GM23248 (cell line): Measurements from ENCODE around the gene MTMR1. TPM values are rescaled to one million over a fixed set of nuclear protein-coding genes. Genes with fewer than 3 reads are reported as not detected.

Experiments used
- DNase-seq: peaks from one replicate; pipeline ENCODE4 v3.0.0-alpha.2; 2015
- H2AFZ ChIP-seq: fragments of 200-600 bp; sonication (generic); 2 replicates; pipeline ENCODE4 v1.6.1; 2016; ENCODE audit warnings: antibody characterized with exemption
- H3F3A ChIP-seq: fragments of 200-600 bp; sonication (generic); 2 replicates; pipeline ENCODE4 v1.6.1; 2016; ENCODE audit warnings: mild to moderate bottlenecking, antibody characterized with exemption, mixed run types; ENCODE audit not compliant: insufficient read depth
- H3K27ac ChIP-seq: fragments of 200-600 bp; sonication (generic); 2 replicates; pipeline ENCODE4 v1.5.1; 2016; ENCODE audit warnings: mild to moderate bottlenecking
- H3K27me3 ChIP-seq: fragments of 200-600 bp; sonication (generic); replicated peaks from 2 replicates; pipeline ENCODE4 v1.6.1; 2016; ENCODE audit warnings: mild to moderate bottlenecking; ENCODE audit not compliant: insufficient read depth
- H3K36me3 ChIP-seq: fragments of 200-600 bp; sonication (generic); 2 replicates; pipeline ENCODE4 v1.6.1; 2016; ENCODE audit warnings: low read depth, mild to moderate bottlenecking
- H3K4me1 ChIP-seq: fragments of 200-600 bp; sonication (generic); 2 replicates; pipeline ENCODE4 v1.6.1; 2016; ENCODE audit warnings: mild to moderate bottlenecking; ENCODE audit not compliant: insufficient read depth
- H3K4me2 ChIP-seq: fragments of 200-600 bp; sonication (generic); one replicate; pipeline ENCODE4 v1.6.1; 2016; ENCODE audit warnings: mild to moderate bottlenecking; ENCODE audit not compliant: unreplicated experiment
- H3K4me3 ChIP-seq: fragments of 200-600 bp; sonication (generic); 2 replicates; pipeline ENCODE4 v1.5.1; 2016; ENCODE audit warnings: mild to moderate bottlenecking
- H3K79me2 ChIP-seq: fragments of 200-600 bp; sonication (generic); 2 replicates; pipeline ENCODE4 v1.6.1; 2016; ENCODE audit warnings: mild to moderate bottlenecking; ENCODE audit not compliant: insufficient read depth
- H3K9ac ChIP-seq: fragments of 200-600 bp; sonication (generic); 2 replicates; pipeline ENCODE4 v1.6.1; 2016; ENCODE audit warnings: mild to moderate bottlenecking
- H3K9me2 ChIP-seq: fragments of 200-600 bp; sonication (generic); 2 replicates; pipeline ENCODE4 v1.6.1; 2016; ENCODE audit warnings: mixed run types, mild to moderate bottlenecking, moderate library complexity; ENCODE audit not compliant: insufficient read depth
- H3K9me3 ChIP-seq: fragments of 200-600 bp; sonication (generic); one replicate; pipeline ENCODE4 v1.6.1; 2017; ENCODE audit warnings: low read depth
- H4K20me1 ChIP-seq: fragments of 200-600 bp; sonication (generic); 2 replicates; pipeline ENCODE4 v1.6.0; 2016; ENCODE audit not compliant: insufficient read depth
- EZH2 ChIP-seq: fragments of 200-600 bp; sonication (generic); IDR thresholded peaks from 2 replicates; pipeline ENCODE4 v1.6.1; 2018; ENCODE audit warnings: antibody characterized with exemption, mild to moderate bottlenecking; ENCODE audit not compliant: insufficient read depth, poor library complexity, severe bottlenecking
- EZH2phosphoT487 ChIP-seq: fragments of 200-600 bp; sonication (generic); IDR thresholded peaks from 2 replicates; pipeline ENCODE4 v1.6.1; 2018; ENCODE audit warnings: antibody characterized with exemption, moderate library complexity, mild to moderate bottlenecking, low read depth; ENCODE audit not compliant: insufficient read depth
- WGBS, 2 experiments: methylation state at CpG; one replicate each; pipeline ENCODE4 v1.1.6; 2015 to 2017; ENCODE audit warnings: low lambda C conversion rate in 2 of 2, low coverage in 1 of 2; ENCODE audit errors: missing lambda C conversion rate in 2 of 2; 5-methylcytosine and 5-hydroxymethylcytosine counted together
- in situ Hi-C: fragments of 300-500 bp; cut with MboI; formaldehyde crosslinking; loops from 2 replicates; pipeline ENCODE4 v1.15.0; 2020
- polyA plus RNA-seq: library from polyadenylated mRNA; unstranded; fragments of >200 nt; fragmentation: Nextera tagmentation; extraction: Ambion mirVana; gene quantifications from 2 replicates; pipeline ENCODE4 v1.2.1, GENCODE V29; 2016
- total RNA-seq: library from RNA; depleted of rRNA; stranded (reverse); fragments of >200 nt; shearing (Covaris generic); gene quantifications from 2 replicates; pipeline ENCODE4 v1.2.3, GENCODE V29; 2014

Gene MTMR1
- total and polyA plus RNA-seq, 2 experiments from 2014 or later: 2.7 to 12.8 TPM

DNA sequence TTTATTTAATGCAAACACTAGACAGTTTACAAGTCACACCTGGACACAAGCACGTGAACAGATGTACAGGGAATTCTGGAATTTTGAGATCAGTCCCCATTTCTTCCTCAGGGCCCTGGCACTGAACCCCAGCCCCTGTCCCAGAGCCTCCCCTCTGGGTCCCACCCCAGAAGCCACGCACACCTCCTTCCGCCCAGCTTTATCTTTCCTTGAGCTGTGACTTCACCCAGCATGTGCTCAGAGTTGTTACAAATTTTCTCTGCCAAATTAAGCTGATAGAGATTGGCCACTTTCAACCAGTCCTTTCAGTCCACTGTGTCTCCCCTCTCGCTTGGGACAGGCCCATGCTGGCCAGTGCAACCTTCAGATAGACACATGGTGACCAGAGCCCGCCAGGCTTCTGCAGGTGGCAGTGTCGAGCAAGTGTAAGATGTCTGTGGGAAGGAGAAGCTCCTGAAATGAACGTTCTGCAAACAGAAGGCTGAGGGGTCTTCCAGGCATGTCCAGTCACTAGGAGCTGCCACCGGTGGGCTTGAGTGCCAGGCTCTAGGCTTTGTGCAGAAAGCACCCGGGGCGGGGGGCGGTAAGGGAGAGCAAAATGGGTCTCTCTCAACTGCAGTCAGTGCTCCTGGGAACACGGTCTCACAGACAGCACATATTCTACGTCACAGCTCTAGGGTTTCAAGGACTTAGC, 73.3 kb downstream of the MTMR1 start:
- Histone ChIP-seq H3K4me1 (peaks cover 6% of the 10 kb centered on the region), H3K79me2 (no peaks in the 10 kb centered on the region), H3K4me3 (no peak overlapping the region), H4K20me1 (no peaks in the 10 kb centered on the region), H3F3A (no peaks in the 10 kb centered on the region), H3K27ac (no peak overlapping the region), H3K27me3 (no peaks in the 10 kb centered on the region), H3K9me3 (no peaks in the 10 kb centered on the region), H3K9me2 (no peaks in the 10 kb centered on the region), H3K36me3 (no peaks in the 10 kb centered on the region), H3K9ac (no peak overlapping the region), H3K4me2 (no peak overlapping the region), H2AFZ (no peak overlapping the region)
- DNase-seq: no peak
- 88 to 90% methylated on average over 9 to 13 of the region's 13 CpGs for WGBS, 2 experiments
- TF ChIP-seq EZH2 (no peak), EZH2phosphoT487 (no peak)
- in situ Hi-C loops: no loop called here

- Histone ChIP-seq H3K27me3 (no peaks in the 10 kb centered on the region), H3K4me2 (no peak overlapping the region), H2AFZ (no peak overlapping the region), H3K9me2 (no peaks in the 10 kb centered on the region), H3K9ac (no peak overlapping the region), H3F3A (no peaks in the 10 kb centered on the region), H3K4me1 (peaks cover 6% of the 10 kb centered on the region), H3K36me3 (no peaks in the 10 kb centered on the region), H3K4me3 (no peak overlapping the region), H3K27ac (no peak overlapping the region), H3K9me3 (no peaks in the 10 kb centered on the region), H4K20me1 (no peaks in the 10 kb centered on the region), H3K79me2 (no peaks in the 10 kb centered on the region)
- WGBS, 2 experiments: 52 to 60% methylated on average over 8 of the region's 9 CpGs
- peak; percentile 31 for DNase-seq
- TF ChIP-seq EZH2 (no peak), EZH2phosphoT487 (no peak)
- in situ Hi-C loops: no loop called here
Observed at GRCh38 chrX:150767045-150767395, 73.8 kb downstream of the MTMR1 start.

DNA sequence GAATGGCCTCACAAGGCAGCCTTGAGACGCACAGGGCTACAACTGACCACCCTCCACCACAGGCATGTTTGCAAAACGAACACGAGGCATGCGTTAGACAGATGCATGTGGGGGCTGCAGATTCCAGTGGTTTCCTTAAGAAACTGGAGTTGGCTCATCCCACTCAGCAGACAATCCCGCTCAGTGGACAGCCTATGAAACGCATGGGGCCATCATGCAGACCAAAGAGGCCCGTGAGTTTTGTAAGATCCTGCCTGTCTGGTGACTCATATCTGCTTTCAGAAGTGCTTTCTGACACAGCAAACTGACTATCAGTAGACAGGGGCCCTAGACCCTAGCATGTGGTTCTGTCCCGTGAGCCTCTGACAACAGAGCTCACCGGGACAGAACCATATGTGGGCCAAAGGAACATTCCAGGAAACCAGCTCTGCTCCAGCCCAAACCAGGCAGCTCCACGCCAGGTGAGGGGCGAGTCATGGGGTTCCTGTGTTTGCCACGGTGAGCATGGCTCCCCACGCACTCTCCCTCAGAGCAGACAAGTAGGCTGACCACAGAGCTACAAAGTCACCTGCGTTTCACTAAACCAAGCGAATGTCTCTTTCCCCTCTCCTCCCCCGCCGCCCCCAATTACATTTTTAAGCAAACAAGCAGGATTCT, 74.4 kb downstream of the MTMR1 start:
- Histone ChIP-seq H2AFZ (no peak overlapping the region), H3K79me2 (no peaks in the 10 kb centered on the region), H3F3A (no peaks in the 10 kb centered on the region), H3K9me2 (no peaks in the 10 kb centered on the region), H3K4me3 (no peak overlapping the region), H3K4me1 (peaks cover 6% of the 10 kb centered on the region), H3K4me2 (no peak overlapping the region), H3K9me3 (no peaks in the 10 kb centered on the region), H3K27ac (0 out of 2 replicates have a peak overlapping the region, but pooled peaks have one; percentile 8), H3K9ac (no peak overlapping the region), H4K20me1 (no peaks in the 10 kb centered on the region), H3K36me3 (no peaks in the 10 kb centered on the region), H3K27me3 (no peaks in the 10 kb centered on the region)
- in situ Hi-C loops: no loop called here
- peak; percentile 71 for DNase-seq
- 69 to 79% methylated on average over 9 to 14 of the region's 17 CpGs for WGBS, 2 experiments
- TF ChIP-seq EZH2phosphoT487 (no peak), EZH2 (no peak)

DNA sequence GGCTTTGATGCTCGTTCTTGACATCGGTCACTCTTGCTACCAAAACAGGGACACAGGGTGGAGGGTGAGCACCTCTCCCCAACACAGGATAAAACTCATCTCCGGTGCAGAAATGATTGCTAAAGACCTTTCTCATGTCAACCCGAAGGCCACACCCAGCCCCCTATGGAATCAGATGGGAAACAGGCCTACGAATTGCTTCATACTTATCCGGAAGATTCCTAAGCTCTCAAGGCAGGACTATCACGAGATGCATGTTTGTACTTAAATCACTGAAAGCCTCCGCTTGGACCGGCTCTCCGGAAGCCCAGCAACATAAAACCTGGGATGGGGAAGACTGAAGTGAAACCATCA, 74.9 kb downstream of the MTMR1 start:
- H3K4me1 ChIP-seq: peaks cover 6% of the 10 kb centered on the region
- 84 to 85% methylated on average over 10 of the region's 10 CpGs for WGBS, 2 experiments
- H3K9me3 ChIP-seq: no peaks in the 10 kb centered on the region
- H3K4me2 ChIP-seq: no peak overlapping the region
- in situ Hi-C loops: no loop called here
- no peaks in the 10 kb centered on the region for H4K20me1 ChIP-seq
- no peak overlapping the region for H3K4me3 ChIP-seq
- no peaks in the 10 kb centered on the region for H3F3A ChIP-seq
- TF ChIP-seq EZH2phosphoT487 (no peak), EZH2 (no peak)
- H3K36me3 ChIP-seq: no peaks in the 10 kb centered on the region
- no peaks in the 10 kb centered on the region for H3K9me2 ChIP-seq
- H2AFZ ChIP-seq: no peak overlapping the region
- no peaks in the 10 kb centered on the region for H3K27me3 ChIP-seq
- no peaks in the 10 kb centered on the region for H3K79me2 ChIP-seq
- H3K27ac ChIP-seq: 0 out of 2 replicates have a peak overlapping the region, but pooled peaks have one; percentile 8
- no peak overlapping the region for H3K9ac ChIP-seq
- DNase-seq: no peak
